Activated CD8-positive, alpha-beta memory T cell treated with anti-CD3 and anti-CD28 coated beads for 24 hours (primary cell): ENCODE results near the gene ISYNA1.

Experiments
- DNase-seq: peaks from one replicate; pipeline ENCODE4 v3.0.0-alpha.2; 2020

Gene ISYNA1

DNA sequence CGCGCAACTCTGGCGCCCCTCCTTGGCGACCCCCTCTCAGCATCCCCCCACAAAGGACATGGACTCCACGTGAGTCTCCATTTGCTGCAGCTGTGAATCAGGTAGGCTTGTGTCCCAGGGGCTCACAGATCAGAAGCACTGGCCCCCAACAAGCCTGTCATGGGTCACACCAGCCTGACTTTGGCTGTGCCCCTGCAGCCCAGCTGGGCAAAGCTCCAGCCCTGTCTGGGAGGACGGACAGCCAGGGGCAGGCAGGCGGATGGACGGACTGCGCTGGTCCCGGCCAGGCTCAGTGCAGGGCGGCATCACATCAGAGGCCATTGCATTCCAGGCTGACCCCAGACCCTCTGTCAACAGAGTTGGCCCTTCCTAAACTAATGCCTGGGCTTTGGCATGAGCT lies 28.4 kb upstream of the ISYNA1 start:
- DNase-seq: no peak

DNA sequence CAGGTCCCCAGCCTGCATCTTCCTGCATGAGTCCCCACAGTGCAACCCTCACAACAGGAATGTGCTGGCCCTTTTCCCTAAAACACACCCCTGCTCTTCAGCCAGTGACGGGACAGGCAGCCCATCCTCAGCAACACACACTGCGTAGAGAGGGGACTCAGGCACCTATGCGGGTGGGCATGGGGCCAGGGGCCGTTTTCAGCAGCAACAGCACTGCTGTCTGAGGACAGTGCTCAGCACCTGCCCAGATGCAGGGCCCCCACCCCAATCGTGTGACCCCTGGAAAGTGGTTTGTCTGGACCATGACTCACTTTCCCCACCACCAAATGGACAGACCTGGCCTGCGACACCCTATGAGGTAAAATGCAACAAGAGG lies 28.0 kb upstream of the ISYNA1 start:
- DNase-seq: no peak

DNA sequence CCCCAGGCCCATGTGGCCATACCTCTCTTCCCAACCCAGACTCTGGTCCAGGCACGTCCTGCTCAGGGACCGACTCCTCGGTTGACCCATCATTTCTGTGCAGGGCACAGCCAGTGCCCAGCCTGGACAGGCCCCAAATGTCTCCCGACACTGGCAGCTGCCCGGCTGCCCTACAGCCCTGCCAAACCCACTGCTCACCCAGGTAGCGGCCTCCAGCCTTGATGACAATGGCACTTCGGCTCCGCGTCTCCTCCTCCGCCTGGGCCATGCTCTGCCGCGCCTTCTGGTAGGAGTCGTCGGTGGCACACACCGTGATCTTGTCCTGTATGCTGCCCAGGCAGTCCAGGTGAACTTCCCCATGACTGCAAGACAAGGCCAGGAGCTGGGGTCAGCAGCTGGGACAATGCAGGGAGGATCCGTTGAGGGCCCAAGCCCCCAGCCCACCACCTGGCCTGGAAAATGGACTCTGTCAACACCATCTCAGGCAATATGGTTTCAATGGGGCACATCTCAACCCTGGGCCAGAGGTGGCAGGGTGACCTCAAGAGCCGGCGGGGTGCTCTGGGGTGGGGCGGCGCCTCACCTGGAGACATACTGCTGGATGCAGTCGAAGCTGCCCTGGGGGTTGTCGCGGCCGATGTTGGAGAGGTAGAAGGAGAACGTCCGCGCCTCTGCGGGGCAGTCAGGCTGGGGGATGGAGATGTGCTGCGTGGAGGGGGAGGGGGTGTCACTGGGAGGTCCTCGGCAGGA lies 27.5 kb upstream of the ISYNA1 start:
- no peak for DNase-seq

DNA sequence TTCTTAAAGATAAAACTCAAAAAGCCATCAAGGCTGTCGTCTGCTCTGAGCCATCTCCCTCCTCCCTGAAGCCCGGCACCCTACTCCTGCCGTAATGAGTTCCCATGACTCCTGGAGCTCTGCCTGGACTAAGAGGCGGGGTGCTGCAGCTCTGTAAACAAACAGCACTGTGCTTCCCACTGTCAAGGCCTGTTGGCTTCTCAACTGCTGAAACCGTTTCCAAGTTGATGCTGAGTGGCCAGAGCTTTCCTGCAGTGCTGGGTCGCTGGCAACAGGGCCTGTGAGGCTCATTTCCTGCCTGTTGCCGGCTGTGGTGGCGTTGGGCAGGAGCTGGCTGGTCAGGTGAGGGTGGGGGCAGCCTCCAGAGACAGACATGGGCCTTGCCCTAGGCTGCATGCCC lies 26.7 kb upstream of the ISYNA1 start:
- DNase-seq: no peak

DNA sequence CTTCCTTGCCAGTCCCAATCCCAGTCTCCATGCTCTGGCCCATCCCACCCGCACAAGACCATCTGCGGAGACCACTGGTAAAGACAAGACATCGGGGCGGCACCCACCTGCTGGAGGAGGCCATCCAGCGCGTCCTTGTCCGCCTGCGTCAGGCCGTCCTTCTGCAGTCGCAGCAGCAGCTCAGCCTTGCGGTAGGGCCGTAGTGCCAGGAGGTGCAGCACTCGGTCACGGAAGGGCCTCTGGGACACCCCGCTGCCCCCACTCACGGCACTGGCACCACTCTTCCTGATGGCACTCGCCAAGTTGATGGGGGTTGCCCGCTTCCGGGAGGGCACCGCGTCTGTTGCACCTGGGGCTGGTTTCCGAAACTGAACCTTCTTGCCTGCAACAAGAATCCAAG lies 23.5 kb upstream of the ISYNA1 start:
- DNase-seq: no peak

DNA sequence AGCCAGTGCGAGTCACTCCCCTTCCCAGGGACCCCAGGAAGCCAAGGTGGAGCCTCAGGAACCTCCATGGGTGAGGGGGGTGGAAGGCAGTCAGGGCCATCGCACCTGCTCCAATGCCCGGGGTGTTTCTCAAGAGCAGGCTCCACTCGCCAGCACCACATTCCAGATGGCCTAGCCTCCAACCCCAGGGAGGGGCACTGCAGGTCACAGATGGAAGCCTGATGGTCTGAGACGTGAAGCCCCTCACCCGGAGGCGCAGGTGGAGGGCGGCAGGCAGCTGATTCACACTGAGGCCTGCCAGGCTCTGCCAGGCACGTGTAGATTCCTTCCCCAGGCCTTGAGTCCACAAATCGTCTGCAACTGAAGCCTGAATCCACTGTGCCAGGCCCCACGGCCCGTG lies 23.0 kb upstream of the ISYNA1 start:
- no peak for DNase-seq

DNA sequence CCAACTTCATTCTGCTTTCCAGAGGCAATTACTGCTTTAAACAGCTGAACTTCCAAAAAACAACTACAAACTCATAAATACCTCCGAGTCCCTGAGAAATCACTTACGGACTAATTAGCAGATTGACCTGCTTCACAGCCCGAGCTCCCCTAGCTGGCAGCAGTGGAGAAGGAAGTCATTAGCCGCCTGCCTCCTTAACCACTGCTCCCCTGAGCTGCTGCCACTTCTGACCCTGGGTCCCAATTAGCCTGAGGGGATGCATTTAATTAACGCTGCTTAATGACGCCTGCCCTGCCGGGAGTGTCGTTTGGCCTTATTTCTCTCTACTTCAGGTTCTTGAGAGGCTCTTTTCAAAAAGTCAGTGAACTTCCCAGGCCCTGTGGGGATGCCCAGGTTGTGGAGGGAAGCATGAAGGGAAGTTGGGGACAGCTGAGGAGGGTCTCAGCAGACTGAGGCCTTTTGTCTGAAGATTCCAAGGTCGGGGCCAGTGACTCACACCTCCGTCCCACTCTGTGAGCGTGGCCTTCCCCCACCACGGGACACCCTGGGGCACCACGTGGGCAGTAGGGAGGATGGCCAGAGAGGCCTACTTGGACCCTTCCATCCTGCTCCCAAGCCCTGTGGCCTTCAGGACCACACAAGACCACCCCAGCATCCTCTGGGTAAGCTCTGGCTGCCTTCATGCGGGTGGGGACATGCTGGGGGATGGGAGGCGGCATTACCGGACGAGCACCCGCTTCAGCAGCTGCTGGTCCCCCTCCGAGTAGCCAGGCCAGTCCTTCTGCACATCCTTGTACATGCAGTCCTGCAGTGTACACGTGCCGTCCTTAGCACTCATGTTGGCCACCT lies 19.8 kb upstream of the ISYNA1 start:
- DNase-seq: no peak

DNA sequence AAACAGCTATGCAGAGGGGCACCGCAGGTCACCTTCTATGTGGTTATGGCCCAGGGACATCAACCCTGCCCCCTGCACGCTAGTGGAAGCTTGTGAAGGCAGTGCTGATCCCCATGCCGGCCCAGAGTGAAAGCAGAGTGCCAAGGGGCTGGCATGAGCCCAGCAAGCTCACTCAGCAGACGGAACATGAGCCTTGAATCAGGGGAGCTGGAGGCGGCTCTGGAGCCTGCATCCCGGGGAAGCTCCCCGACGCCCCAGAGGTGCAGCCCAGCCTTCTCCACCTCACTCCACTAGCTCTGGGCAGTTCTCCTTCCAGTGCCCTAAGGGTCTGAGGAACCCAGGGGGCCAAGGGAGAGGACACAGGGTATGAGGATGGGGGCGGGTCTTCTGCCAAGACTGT lies 19.0 kb upstream of the ISYNA1 start:
- DNase-seq: no peak

DNA sequence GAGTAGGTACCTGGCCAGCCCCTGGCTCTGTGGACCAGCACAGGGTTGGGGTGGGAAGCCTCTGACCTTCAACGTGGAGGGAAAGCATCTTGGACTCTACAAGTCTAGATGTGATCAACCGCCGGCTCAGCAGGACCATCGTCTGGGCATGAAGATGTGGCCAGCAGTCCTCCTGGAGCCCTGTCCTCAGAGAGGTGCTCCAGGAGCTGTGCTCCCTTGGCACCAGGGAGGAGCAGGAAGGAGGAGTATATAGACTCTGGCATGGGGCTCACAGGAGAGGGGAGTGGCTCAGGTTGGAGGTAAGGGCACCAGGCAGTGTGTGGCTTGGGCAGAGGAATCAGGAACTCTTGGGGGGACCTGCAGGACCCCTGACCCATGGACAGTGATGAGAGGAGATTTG lies 18.3 kb upstream of the ISYNA1 start:
- no peak for DNase-seq

DNA sequence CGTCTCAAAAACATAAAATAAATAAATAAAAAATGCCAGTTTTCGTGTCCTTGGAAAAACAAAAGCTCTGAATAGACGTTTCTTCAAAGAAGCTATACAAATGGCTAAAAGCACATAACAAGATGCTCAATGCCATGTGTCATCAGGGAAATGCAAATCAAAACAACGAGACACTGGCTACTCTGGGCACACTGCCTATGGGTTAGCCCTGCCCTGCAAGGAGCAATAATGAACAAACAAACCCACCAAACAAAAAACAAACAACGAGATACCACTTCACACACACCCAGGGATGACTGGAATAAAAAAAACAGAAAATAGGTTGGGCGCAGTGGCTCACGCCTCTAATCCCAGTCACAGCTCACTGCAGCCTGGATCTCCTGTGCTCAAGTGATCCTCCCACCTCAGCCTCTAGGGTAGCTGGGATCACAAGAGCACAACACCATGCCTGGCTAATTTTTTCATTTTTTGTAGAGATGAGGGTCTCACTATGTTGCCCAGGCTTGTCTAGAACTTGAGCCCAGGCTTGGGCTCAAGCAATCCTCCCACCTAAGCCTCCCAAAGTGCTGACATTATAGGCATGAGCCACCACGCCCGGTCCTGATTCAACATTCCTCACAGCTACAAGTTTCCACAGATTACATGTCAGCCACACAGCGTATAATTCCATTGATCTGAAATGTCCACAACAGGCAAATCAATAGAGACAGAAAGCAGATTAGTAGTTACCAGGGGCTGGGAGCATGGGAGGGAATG lies 15.5 kb upstream of the ISYNA1 start:
- no peak for DNase-seq

DNA sequence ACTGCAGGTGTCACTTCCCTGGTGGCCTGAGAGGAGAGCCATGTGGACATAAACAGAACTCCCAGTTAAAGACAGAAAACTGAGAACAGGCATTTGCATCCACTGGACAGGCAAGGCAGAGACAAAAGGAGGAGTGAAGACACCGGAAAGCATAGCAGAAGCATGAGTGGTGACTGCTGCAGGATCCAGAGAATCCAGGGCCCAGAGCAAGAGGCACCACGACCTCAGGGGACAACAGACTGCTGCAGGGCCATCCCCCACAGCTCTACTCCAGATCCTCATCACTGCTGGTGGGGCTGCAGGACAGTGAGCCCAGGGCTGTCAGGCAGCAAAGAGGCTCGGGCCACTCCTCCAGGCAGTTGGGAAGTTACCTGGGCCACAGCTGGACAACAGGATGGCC lies 14.5 kb upstream of the ISYNA1 start:
- no peak for DNase-seq

DNA sequence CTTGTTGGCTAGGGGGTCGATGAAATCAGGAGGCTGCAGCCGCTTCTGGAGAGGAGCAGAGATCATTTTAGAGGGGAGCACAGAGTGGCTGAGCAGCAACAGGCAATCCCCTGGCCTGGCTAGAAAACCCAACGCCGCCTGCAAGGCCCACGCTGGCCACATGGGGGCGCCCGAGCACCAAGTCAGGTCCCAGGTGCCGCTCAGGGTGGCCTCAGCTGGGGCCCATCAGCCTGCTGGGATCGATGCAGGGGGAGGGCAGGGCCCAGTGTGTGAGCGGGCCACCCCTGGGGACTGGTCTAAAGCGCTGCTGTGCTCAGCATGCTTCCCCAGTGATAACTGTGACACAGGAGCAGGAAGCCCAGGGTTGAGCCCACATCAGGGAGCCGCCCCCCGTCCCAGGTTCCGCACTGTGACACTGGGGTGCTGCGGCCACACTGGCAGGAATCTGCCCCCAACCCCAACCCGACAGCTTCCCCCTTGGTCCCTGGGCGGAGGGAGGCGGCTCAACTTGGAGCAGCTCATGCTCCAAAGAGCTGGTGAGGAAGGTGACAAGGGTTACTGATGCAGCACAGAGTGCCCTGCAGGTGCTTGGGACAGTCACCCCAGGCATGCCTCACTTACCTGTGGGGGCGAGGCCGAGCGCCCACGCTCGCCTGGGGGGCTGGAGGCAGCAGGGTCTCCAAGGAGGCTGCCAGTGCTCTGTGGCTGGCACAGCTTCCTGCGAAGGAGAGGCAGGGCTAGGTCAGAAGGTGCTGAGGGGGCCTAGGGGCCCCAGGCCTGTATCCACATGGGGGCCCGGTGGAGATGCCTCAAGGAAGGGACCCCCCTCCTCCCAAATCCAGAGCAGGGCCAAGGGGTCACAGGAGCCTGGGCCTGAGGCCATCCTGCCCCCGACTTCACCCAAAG lies 13.3 kb upstream of the ISYNA1 start:
- peak; percentile 99 for DNase-seq

DNA sequence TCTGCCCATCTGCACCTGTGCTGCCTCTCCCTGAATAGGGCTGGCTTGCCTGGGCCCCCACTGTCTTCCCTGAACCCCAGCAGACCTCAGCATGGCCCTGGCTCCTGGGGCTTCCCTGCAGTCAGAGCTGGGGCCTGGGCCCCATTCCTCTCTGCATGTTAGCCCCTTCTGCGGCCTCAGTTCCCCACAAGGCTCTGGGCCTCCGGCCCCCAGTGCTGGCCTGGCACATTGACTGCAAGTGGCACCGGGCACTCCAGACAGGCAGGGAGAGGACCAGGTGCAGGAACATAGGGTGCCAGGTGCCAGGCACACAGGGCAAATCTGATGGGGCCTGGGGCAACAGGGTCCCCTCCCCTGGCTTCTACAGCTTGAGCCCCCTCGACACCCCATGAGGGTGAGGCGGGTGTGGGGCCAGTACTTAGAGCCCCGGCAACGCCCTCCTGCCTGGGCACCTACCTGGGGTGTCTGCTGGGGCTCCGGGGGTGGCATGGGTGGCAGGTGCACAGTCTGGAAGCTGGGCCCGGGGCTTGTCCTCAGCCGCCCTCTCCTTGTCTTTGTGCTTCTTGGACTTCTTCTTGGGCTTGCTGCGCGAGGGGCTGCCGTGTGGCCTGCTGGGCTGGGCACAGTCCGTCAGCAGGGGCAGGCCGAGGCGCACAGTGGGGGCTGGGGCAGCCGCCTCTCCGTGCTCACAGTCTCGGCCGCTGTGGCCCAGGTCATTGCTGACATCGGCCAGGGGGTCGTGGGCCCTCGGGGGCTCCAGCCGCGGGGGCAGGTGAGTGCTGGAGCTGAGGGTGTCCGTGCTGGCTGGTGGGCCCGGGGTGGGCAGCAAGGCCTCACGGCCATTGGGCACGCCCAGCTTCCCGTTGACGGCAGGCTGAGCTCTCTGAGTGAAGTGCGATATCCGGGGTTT lies 12.3 kb upstream of the ISYNA1 start:
- DNase-seq: no peak

DNA sequence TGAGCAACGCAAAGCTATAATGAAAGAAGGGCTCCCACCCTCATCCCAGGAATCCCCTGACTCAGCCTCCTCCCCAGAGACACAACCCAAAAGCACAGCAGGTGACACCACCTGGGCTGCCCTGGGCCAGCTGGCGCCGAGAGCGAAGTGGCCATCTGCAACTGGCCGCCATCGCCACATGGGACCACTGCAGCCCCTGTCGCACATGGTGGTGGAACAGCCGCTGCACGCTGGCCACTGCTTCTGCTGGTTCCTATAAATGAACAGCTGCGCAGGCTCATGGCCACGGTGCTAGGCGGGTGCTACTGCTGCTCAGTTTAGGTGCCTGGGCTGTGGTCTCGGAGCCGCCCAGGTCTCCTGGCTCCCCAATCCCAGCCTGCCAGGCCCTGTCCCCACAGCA lies 11.6 kb upstream of the ISYNA1 start:
- DNase-seq: no peak

DNA sequence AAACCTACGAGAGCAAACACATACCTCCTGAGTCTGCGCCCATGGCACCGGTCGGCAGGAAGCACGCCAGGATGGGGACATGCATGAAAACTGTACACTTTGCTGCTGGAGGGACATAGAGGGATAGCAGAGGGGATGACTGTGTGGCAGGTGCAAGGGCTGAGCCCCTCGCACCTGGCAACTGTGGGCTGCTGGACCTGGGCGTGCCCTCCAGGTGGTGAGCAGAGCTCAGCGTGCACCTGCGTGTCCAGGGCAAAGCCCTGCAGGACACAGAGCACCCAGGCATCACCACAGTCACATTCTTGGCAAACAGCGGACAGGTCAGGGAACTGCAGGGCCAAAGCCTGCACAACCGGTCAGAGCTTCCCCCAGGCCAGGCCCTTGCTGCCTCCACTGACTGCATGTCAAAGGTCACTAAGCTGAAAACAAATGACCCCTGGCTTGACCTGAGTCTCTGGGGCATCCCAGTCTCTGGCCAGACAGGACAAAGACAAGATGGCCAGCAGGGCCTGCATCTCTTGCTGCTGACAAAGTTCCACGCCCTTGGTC lies 9.0 kb upstream of the ISYNA1 start:
- DNase-seq: no peak

DNA sequence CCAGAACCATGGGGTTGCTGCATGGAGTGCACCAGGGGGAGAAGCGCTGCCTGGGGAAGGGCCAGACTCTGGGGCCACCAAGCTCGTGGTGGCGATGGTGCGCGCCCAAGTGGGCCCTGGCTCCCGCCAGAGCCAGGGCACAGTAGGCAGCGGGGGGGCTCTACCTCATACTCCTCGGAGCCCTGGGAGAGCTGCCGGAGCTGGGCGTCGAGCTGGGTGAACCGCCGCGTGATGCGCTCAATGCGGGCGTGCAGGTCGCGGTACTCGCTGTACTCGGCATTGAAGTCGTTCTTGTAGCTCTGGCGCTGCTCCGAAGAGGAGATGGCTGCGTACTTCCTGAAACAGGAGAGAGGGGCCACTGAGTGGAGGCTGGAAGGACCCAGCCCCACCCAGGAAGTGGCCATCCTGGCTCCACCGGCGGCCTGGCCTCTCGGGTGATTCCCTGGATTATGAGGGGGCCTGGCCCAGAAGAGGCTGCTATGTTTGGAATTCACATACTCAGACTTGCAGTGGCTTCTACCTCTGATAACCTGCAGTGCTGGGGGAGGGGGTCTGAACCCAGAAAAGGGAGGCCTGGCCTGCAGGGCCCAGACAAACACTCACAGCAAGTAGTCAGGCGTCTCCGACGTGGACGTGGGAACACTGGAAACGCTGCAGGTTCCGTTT lies 8.3 kb upstream of the ISYNA1 start:
- DNase-seq: no peak

DNA sequence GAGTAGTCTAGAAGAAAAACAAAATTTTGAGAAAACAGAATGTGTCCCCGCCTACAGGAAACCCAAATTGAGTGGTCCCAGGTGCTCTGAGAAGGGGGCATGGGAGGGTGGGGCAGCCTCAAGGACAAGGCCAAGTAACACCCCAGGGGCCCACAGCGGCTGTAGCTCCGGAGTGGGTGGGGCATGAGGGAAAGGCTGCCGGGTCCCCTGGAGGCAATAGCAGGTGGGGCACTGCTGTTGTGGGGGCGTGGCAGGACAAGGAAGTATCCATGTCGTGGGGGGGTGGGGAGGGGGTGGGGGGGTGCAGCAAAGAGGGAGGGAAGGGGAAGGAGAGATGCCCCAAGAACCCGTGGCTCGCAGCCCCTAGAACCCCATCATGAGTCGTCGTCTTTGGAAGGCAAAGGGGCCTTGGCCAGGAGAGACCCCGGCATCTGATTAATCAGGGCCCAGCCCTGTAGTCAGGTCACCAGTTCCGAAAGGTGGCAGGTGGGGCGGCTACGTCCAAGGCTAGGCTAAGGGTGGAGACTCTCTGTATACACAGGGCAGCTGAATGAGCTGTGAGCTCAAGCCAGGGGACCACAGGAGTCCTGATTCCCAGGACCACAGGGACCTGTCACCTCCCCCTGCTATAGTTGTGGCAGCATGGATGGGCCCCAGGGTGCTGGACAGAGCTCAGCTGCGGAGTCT lies 7.5 kb upstream of the ISYNA1 start:
- DNase-seq: no peak

DNA sequence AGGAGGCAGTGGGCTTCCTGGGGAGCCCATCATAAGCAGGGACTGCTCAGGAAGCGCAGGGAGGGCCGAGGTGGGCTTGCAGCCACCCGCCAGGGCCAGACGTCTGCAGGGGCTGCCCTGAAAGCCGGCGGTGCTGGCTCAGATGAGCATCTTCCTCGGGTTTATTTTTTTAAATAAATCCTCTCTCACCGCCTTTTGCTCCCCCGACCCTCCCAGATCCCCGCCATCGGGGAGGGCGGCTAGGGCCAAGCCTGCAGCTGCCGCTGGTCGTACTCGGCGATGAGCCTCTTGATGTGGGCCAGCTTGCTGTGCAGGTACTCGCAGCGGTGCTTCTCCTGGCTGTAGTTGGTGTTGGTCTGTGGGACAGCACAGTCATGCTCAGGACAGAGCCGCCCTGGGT lies 6.6 kb upstream of the ISYNA1 start:
- DNase-seq: no peak

DNA sequence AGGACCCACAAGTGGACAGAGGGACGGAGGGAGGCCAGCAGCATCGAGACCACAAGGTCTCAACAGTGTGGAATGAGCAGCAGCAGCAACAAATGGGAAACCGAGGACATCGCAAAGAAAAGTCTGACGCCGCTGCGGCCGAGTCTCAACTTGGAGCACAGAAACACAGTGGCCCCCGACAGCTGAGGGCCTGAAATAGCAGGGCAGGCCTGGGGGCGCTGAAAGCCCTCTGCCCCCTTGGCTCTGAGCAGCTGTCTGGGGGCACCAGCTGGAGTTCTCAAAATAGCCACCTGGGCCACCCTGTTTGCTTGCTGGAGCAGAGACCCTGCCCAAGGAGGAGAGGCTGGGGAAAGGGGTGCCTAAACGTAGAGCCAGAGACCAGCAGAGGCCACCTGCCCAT lies 5.9 kb upstream of the ISYNA1 start:
- no peak for DNase-seq

DNA sequence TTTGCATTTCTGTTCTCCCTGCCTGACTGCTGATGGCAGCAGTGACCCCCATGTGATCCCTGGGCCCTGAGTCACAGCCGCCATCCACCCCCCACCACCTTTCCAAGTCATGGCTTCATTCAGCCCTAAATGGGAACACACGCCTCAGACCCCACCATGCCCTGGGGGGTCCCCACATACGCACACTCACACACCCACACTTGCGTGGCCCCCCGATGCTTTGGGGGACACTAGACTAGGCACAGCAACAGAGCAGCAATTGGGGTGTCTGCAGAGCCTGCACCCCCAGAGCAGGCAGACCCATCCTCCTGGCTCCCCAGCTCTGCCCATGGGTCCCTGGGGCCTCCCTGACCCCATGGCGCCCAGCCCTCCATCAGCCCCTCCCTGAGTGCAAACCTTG lies 5.5 kb upstream of the ISYNA1 start:
- DNase-seq: no peak
